Activated CD8-positive, alpha-beta memory T cell treated with anti-CD3 and anti-CD28 coated beads, Interleukin-2, amount 10 ng/mL, durations not matched to agents 7 days and 5 days (primary cell): ENCODE measurements around the gene LCN15. TPM values are rescaled to one million over a fixed set of nuclear protein-coding genes. Genes with fewer than 3 reads are reported as not detected.
"Not testable (repeated sequence)": the region's sequence is repeated elsewhere in the genome, so short reads cannot be mapped to it uniquely, and the experiment has no call there.

ENCODE experiments used
- ATAC-seq: fragments of 150-1000 bp; cut with Tn5 transposase; one replicate; pipeline ENCODE4 v1.10.0; 2021; ENCODE audit warnings: moderate library complexity
- CTCF ChIA-PET: fragments of 350-600 bp; sonication (Branson Sonifier 250); formaldehyde crosslinking; loops from one replicate; lab custom pipeline; 2021; ENCODE audit warnings: antibody characterized with exemption; lab: Charles Lee
- DNase-seq: peaks from one replicate; pipeline ENCODE4 v3.0.0-alpha.2; 2020
- H3K27ac Mint-ChIP-seq: one replicate; pipeline ENCODE4 v1.8.0; 2021; ENCODE audit warnings: mild to moderate bottlenecking, mixed read lengths
- H3K27me3 Mint-ChIP-seq: one replicate; pipeline ENCODE4 v1.8.0; 2021; ENCODE audit warnings: mixed read lengths
- H3K36me3 Mint-ChIP-seq: one replicate; pipeline ENCODE4 v1.8.0; 2021; ENCODE audit warnings: mild to moderate bottlenecking, mixed read lengths
- H3K4me1 Mint-ChIP-seq: one replicate; pipeline ENCODE4 v1.8.0; 2021; ENCODE audit warnings: mixed read lengths
- H3K4me3 Mint-ChIP-seq: one replicate; pipeline ENCODE4 v1.8.0; 2021; ENCODE audit warnings: mild to moderate bottlenecking, moderate library complexity, mixed read lengths
- H3K9me3 Mint-ChIP-seq: one replicate; pipeline ENCODE4 v1.8.0; 2022; ENCODE audit warnings: low read depth, mixed read lengths
- total RNA-seq, 2 experiments: library from RNA; stranded (reverse); gene quantifications; one replicate each; pipeline ENCODE4 v1.2.3, GENCODE V29; 2021

LCN15 gene
- total RNA-seq, 2 experiments from 2014 or later, result not detected

GRCh38 chr9:136791516-136792276 lies 27.4 kb upstream of the LCN15 start:
- Mint-ChIP-seq H3K36me3 (no peaks in the 10 kb centered on the region), H3K27me3 (peaks cover 10% of the 10 kb centered on the region), H3K4me1 (peaks cover 30% of the 10 kb centered on the region), H3K9me3 (no peaks in the 10 kb centered on the region), H3K27ac (peak overlapping the region; percentile 86), H3K4me3 (peak overlapping the region; percentile 77)
- CTCF ChIA-PET, result interaction anchor here (0.7 to 3.0 kb wide), 25 partner anchors 8 to 295 kb away, joined by 3 to 24 read pairs (median 5); partner anchors contain the start of genes AJM1, MAN1B1, PAXX and RABL6
- peak; percentile 80 for DNase-seq
- ATAC-seq, result peak; percentile 5

DNA sequence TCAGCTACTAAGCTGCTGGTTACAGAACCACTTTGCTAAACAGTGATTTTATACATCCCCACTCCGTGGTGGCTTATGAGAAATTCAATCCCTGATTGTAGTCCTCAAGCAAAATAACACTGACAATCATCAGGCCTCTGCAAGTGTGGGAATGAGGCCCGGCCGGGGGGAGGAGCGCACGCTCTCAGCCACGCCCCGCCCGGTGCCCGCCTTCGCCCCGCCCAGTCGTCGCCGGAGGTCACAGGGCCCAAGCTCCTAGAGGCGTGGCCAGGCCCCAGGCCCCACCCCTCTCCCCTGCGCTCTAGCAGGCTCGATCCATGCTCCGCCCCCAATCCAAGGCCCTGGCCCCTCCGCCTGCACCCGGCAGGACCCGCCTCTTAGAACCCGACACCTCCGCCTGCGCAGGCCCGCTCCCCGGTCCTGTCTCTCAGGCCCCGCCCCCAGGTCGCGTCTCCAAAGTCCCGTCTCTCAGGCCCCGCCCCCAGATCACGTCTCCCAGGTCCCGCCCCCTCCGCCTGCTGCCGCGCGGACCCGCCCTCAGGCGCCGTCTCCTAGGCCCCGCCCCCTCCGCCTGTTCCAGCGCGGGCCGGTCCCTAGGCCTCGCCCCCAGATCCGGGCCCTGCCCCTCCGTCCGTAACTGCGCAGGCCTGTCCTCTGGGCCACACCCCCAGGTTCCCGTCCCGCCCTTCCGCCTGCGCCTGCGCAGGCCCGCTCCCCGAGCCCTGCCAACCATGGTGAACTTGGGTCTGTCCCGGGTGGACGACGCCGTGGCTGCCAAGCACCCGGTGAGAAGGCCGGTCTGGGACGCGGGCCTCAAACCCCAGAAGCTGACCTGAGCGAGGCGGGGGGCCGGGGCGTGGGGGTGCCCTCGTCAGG lies 26.6 kb upstream of the LCN15 start, which contains the start of gene TMEM141:
TMEM141 (plus strand) TSS at position 705 of the 876 bp plus-strand sequence; CDS start at position 732, 27 bp downstream.
- Mint-ChIP-seq H3K9me3 (no peaks in the 10 kb centered on the region), H3K27me3 (peaks cover 8% of the 10 kb centered on the region), H3K4me1 (peaks cover 30% of the 10 kb centered on the region), H3K27ac (peak within 1 kb of the TSS; percentile 86), H3K4me3 (peak within 1 kb of the TSS; percentile 77), H3K36me3 (no peaks in the 10 kb centered on the region)
- DNase-seq, result peak; percentile 100
- peak; percentile 93 for ATAC-seq
- CTCF ChIA-PET, result interaction anchor here (0.6 to 2.2 kb wide), 12 partner anchors 9 to 447 kb away, joined by 3 to 14 read pairs (median 4); partner anchors contain the start of genes AJM1 and NPDC1

GRCh38 chr9:136789523-136789937 lies 25.2 kb upstream of the LCN15 start:
- DNase-seq, result no peak
- no peak overlapping the region for H3K4me3 Mint-ChIP-seq
- no peaks in the 10 kb centered on the region for H3K9me3 Mint-ChIP-seq
- H3K27me3 Mint-ChIP-seq, result peaks cover 10% of the 10 kb centered on the region
- H3K27ac Mint-ChIP-seq, result no peak overlapping the region
- CTCF ChIA-PET, result interaction anchor here (1.6 to 2.2 kb wide), 2 partner anchors 246 to 257 kb away, joined by 4 to 14 read pairs; partner anchors contain the start of gene NPDC1
- H3K36me3 Mint-ChIP-seq, result no peaks in the 10 kb centered on the region
- peaks cover 31% of the 10 kb centered on the region for H3K4me1 Mint-ChIP-seq
- ATAC-seq, result no peak

DNA sequence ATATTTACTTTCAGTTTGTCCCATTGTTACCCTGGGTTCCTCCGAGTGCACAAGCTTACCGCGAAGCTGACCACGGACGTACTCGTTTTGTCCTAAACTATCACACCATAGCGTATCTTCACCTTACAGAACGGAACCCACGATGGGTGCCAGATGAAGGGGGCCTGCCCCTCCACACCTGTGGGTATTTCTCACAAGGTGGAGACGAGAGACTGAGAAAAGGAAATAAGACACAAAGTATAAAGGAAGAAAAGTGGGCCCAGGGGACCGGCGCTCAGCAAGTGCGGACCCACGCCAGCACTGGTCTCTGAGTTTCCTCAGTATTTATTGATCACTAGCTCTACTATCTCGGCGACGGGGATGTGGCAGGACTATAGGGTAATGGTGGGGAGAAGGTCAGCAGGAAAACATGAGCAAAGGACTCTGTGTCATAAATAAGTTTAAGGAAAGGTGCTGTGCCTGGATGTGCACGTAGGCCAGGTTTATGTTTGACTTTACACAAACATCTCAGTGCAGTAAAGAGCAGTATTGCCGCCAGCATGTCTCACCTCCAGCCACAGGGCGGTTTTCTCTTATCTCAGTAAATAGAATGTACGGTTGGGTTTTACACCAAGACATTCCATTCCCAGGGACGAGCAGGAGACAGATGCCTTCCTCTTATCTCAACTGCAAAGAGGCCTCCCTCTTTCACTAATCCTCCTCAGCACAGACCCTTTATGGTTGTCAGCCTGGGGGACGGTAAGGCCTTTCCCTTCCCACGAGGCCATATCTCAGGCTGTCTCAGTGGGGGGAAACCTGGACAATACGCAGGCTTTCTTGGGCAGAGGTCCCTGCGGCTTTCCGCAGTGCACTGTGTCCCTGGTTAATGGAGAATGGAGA lies 24.6 kb upstream of the LCN15 start:
- Mint-ChIP-seq H3K27me3 (peaks cover 10% of the 10 kb centered on the region), H3K4me1 (peaks cover 31% of the 10 kb centered on the region)
- not testable (repeated sequence) for H3K27ac Mint-ChIP-seq, DNase-seq, H3K9me3 Mint-ChIP-seq, ATAC-seq, H3K36me3 Mint-ChIP-seq, H3K4me3 Mint-ChIP-seq
- CTCF ChIA-PET, result interaction anchor here (0.7 to 3.9 kb wide), 15 partner anchors 16 to 821 kb away, joined by 3 to 32 read pairs (median 4); partner anchors contain the start of genes ABCA2, AJM1, PAXX and RABL6

- peaks cover 31% of the 10 kb centered on the region for H3K4me1 Mint-ChIP-seq
- peaks cover 13% of the 10 kb centered on the region for H3K27me3 Mint-ChIP-seq
- peak overlapping the region; percentile 15 for H3K27ac Mint-ChIP-seq
- H3K36me3 Mint-ChIP-seq, result no peaks in the 10 kb centered on the region
- CTCF ChIA-PET, result interaction anchor here (0.6 to 3.9 kb wide), 24 partner anchors 10 to 820 kb away, joined by 3 to 32 read pairs (median 4); partner anchors contain the start of genes ABCA2, AJM1, CLIC3 and PAXX
- ATAC-seq, result no peak
- DNase-seq, result peak; percentile 86
- no peaks in the 10 kb centered on the region for H3K9me3 Mint-ChIP-seq
- H3K4me3 Mint-ChIP-seq, result peak overlapping the region; percentile 46
Measured at GRCh38 chr9:136787690-136788400, 23.5 kb upstream of the LCN15 start.

- CTCF ChIA-PET, result interaction anchor here (1.2 to 3.9 kb wide), 12 partner anchors 9 to 258 kb away, joined by 3 to 32 read pairs (median 4); partner anchors contain the start of genes ABCA2 and CLIC3
Measured at GRCh38 chr9:136786983-136787382, 22.7 kb upstream of the LCN15 start.

DNA sequence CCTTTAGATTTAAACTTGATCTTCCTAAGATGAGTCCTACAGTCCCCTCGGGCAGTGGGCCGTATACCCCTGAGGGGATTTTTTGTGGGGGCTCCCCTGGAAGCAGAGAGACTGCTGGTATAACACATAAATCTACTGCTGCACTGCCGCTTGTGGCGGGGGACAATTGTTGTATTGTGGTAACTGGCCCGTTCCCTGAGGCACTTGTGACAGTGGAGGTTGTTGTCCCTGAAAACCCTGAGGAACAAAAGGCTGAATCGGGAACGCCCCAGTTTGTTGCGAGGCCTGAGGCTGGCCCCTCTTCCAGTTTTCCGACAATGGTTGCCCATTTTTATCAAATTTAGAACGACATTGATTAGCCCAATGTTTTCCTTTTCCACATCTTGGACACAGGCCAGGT lies 22.1 kb upstream of the LCN15 start:
- peaks cover 16% of the 10 kb centered on the region for H3K27me3 Mint-ChIP-seq
- H3K36me3 Mint-ChIP-seq, result no peaks in the 10 kb centered on the region
- ATAC-seq (no peak), DNase-seq (no peak)
- no peak overlapping the region for H3K4me3 Mint-ChIP-seq
- CTCF ChIA-PET, result interaction anchor here (1.2 to 3.9 kb wide), 7 partner anchors 20 to 258 kb away, joined by 3 to 32 read pairs (median 4); partner anchors contain the start of gene ABCA2
- no peak overlapping the region for H3K27ac Mint-ChIP-seq
- H3K9me3 Mint-ChIP-seq, result no peaks in the 10 kb centered on the region
- H3K4me1 Mint-ChIP-seq, result peaks cover 23% of the 10 kb centered on the region

More at GRCh38 chr9:136786983-136787382, 22.7 kb upstream of the LCN15 start:
- not testable (repeated sequence) for ATAC-seq, H3K4me3 Mint-ChIP-seq, H3K36me3 Mint-ChIP-seq, H3K9me3 Mint-ChIP-seq, H3K27ac Mint-ChIP-seq, DNase-seq
- peaks cover 13% of the 10 kb centered on the region for H3K27me3 Mint-ChIP-seq
- H3K4me1 Mint-ChIP-seq, result peaks cover 25% of the 10 kb centered on the region

GRCh38 chr9:136785565-136786355 lies 21.4 kb upstream of the LCN15 start:
- DNase-seq, H3K27ac Mint-ChIP-seq, H3K4me3 Mint-ChIP-seq, H3K9me3 Mint-ChIP-seq, H3K36me3 Mint-ChIP-seq, ATAC-seq: not testable (repeated sequence)
- CTCF ChIA-PET, result interaction anchor here (0.7 to 3.9 kb wide), 7 partner anchors 21 to 261 kb away, joined by 3 to 32 read pairs (median 4); partner anchors contain the start of genes ABCA2 and AJM1
- H3K4me1 Mint-ChIP-seq, result peaks cover 23% of the 10 kb centered on the region
- peaks cover 20% of the 10 kb centered on the region for H3K27me3 Mint-ChIP-seq

- CTCF ChIA-PET, result interaction anchor here (1.2 to 3.9 kb wide), 4 partner anchors 22 to 250 kb away, joined by 3 to 32 read pairs (median 5); partner anchors contain the start of genes ABCA2 and AJM1
- Mint-ChIP-seq H3K4me1 (peaks cover 19% of the 10 kb centered on the region), H3K27me3 (peaks cover 27% of the 10 kb centered on the region), H3K27ac (no peak overlapping the region), H3K9me3 (no peaks in the 10 kb centered on the region), H3K4me3 (no peak overlapping the region), H3K36me3 (no peaks in the 10 kb centered on the region)
- ATAC-seq (peak; percentile 41), DNase-seq (no peak)
Measured at GRCh38 chr9:136784997-136785361, 20.7 kb upstream of the LCN15 start.

DNA sequence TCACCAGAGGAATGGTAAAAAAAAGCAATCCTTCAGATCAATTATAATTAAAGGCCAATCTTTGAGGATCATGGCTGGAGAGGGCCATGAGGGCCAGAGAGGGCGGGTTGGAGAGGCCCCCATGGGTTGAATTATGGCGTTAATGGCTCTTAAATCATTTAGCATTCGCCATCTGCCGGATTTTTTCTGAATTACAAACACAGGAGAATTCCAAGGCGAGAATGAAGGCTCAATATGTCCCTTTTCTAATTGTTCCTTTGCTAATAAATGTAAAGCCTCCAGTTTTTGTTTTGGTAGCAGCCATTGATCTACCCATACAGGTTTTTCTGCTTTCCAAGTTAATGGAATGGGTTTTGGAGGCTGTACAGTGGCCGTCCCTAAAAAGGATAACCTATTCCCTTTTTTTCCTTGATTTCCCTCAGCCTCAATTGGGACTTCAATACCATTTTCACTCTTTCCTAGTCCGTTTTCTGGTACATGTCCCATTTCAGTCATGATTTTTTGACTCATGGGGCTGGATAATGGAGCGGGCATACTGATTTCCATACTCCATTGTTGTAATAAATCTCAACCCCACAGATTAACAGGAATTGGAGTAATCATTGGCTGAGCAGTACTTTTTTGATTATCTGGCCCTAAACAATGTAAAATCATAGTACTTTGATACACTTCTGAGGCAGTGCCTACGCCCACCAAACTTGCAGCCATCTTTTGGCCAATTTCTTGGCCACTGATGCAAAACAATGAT lies 20.1 kb upstream of the LCN15 start:
- Mint-ChIP-seq H3K27ac (no peak overlapping the region), H3K36me3 (no peaks in the 10 kb centered on the region), H3K4me1 (peaks cover 19% of the 10 kb centered on the region), H3K4me3 (no peak overlapping the region), H3K27me3 (peaks cover 32% of the 10 kb centered on the region), H3K9me3 (no peaks in the 10 kb centered on the region)
- DNase-seq, result no peak
- ATAC-seq, result no peak
- CTCF ChIA-PET, result interaction anchor here (1.0 to 1.4 kb wide), 2 partner anchors 12 to 22 kb away, joined by 3 read pairs; no protein-coding TSS in a partner anchor
